Adrenal gland (tissue), 5 donors: ENCODE results near the gene CNKSR3.

Experiments used
- CTCF ChIP-seq, 6 experiments: fragments of 450-650 bp in 4 of 6; fragments of 200-600 bp in 2 of 6; sonication (generic) in 1 of 6; IDR thresholded peaks; 1 replicate in 5 of 6; 2 replicates in 1 of 6; pipeline versions ENCODE4 v1.5.1 to v1.8.0; 2016 to 2021; ENCODE audit warnings: antibody characterized with exemption in 6 of 6, mild to moderate bottlenecking in 2 of 6, moderate library complexity in 1 of 6
- POLR2A ChIP-seq, 2 donors: fragments of 450-650 bp; IDR thresholded peaks; one replicate each; pipeline ENCODE4 v1.6.1; 2017; ENCODE audit warnings: antibody characterized with exemption in 2 of 2, mild to moderate bottlenecking in 2 of 2, moderate library complexity in 1 of 2
- donor health status: DM: no; HTN: no; CAD: no.

GRCh38 chr6:154473324-154473723 lies 37.2 kb downstream of the CNKSR3 start:
- TF ChIP-seq POLR2A (IDR thresholded peaks at IDR 0.05) (no peak), CTCF (IDR thresholded peaks at IDR 0.05) (no peak)
